Peyer's patch (tissue), 4 donors: ENCODE measurements around the gene BTG1.
A peak's percentile ranks its signal among the peaks of the same experiment; 100 is the strongest.

Source experiments
- POLR2A ChIP-seq, 2 donors: fragments of 450-650 bp; IDR thresholded peaks; one replicate each; pipeline ENCODE4 v1.5.1; 2017; ENCODE audit warnings: antibody characterized with exemption in 2 of 2, mild to moderate bottlenecking in 2 of 2, moderate library complexity in 2 of 2
- TF ChIP-seq, protein P1 (sequence below), 6 experiments: fragments of 450-650 bp in 4 of 6; fragments of 200-600 bp in 2 of 6; sonication (generic) in 1 of 6; IDR thresholded peaks; one replicate each; pipeline ENCODE4 v1.5.1; 2017 to 2019; ENCODE audit warnings: antibody characterized with exemption in 6 of 6, mild to moderate bottlenecking in 3 of 6, moderate library complexity in 1 of 6

DNA sequence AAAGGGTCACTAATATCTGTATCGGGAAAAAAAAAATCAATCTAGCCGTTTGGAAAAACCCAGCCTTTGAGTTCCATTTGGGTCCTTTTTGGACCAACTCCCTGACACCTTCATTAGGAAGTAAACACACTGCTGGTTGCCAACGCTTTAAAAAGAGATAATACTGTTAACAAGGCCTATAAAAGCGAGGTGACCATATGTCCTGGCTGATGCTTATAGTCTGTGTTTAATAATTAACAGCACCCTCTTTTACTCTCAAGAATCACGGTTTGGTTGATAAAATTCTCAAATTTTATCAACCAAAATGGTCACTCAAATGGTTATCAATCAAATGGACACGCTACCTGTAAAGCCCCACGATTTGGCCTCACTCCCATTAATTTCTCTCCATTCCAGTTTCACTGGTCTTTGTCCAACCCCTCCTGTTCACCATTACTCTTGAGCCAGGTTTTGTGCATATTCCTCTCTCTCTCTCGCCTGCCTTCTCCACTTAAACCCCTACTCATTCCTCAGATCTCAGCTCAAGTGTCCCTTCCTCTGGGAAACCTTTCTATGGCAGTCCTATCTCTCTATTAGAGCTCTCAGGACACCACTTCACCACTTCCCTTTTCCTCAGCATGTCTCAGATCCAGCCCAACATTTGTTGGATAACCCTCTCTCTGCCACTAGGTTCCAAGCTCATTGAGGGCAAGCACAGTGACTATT is 9.5 kb downstream of the BTG1 start:
- no peak for TF ChIP-seq POLR2A (IDR thresholded peaks at IDR 0.05)
- TF ChIP-seq, protein P1, sequence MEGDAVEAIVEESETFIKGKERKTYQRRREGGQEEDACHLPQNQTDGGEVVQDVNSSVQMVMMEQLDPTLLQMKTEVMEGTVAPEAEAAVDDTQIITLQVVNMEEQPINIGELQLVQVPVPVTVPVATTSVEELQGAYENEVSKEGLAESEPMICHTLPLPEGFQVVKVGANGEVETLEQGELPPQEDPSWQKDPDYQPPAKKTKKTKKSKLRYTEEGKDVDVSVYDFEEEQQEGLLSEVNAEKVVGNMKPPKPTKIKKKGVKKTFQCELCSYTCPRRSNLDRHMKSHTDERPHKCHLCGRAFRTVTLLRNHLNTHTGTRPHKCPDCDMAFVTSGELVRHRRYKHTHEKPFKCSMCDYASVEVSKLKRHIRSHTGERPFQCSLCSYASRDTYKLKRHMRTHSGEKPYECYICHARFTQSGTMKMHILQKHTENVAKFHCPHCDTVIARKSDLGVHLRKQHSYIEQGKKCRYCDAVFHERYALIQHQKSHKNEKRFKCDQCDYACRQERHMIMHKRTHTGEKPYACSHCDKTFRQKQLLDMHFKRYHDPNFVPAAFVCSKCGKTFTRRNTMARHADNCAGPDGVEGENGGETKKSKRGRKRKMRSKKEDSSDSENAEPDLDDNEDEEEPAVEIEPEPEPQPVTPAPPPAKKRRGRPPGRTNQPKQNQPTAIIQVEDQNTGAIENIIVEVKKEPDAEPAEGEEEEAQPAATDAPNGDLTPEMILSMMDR (IDR thresholded peaks at IDR 0.05) = peak in 1 of 6 experiments; percentile 1
